Measurements from ENCODE around the gene RAPGEF4. TPM values are rescaled to one million over a fixed set of nuclear protein-coding genes. Genes with fewer than 3 reads are reported as not detected.

The RAPGEF4 gene
- total and polyA plus RNA-seq, 2 donors (not counting 1 experiment from before 2014, with no cell fraction given), result 0.22 to 0.30 TPM

- intact Hi-C loops (cut with micrococcal nuclease), result no loop called here
- Histone ChIP-seq H3K27ac (ENCODE audit: low read length in 2 of 2) (no peak overlapping the region), H3K79me2 (ENCODE audit: control insufficient read depth, insufficient read depth, low read length) (no peaks in the 10 kb centered on the region), H4K20me1 (ENCODE audit: control insufficient read depth, insufficient read depth, low read length, poor library complexity, severe bottlenecking) (no peaks in the 10 kb centered on the region), H3K4me2 (replicated peaks; ENCODE audit: low read depth, low read length, poor library complexity, severe bottlenecking) (no peak overlapping the region), H3K9ac (ENCODE audit: low read length) (no peak overlapping the region), H3K27me3 (replicated peaks in 1 of 4; ENCODE audit: control extremely low read depth in 1 of 4, control insufficient read depth in 3 of 4, insufficient read depth in 4 of 4, low read length in 3 of 4) (peaks cover 0 to 18% (median 10%) of the 10 kb centered on the region in 4 experiments), H3K4me3 (ENCODE audit: control extremely low read depth in 1 of 5, extremely low read depth in 1 of 5, insufficient read depth in 1 of 5, low read depth in 2 of 5, low read length in 4 of 5) (no peak overlapping the region), H3K4me1 (ENCODE audit: control insufficient read depth in 2 of 2, insufficient read depth in 2 of 2, low read length in 2 of 2) (peaks cover 6 to 8% of the 10 kb centered on the region in 2 donors), H2AFZ (ENCODE audit: insufficient read depth, low read depth, low read length, poor library complexity, severe bottlenecking) (no peak overlapping the region), H3K9me3 (ENCODE audit: control extremely low read depth in 1 of 3, control insufficient read depth in 2 of 3, insufficient read depth in 1 of 3, low read length in 2 of 3) (peaks cover 0 to 6% (median 0%) of the 10 kb centered on the region in 3 donors), H3K36me3 (replicated peaks in 1 of 2; ENCODE audit: control extremely low read depth in 1 of 2, control insufficient read depth in 1 of 2, extremely low read depth in 1 of 2, insufficient read depth in 2 of 2, low read length in 1 of 2) (no peaks in the 10 kb centered on the region)
- Mint-ChIP-seq H3K27me3 (peaks cover 38% of the 10 kb centered on the region), H3K27ac (no peak overlapping the region), H3K9me3 (ENCODE audit: insufficient read depth) (peaks cover 3% of the 10 kb centered on the region), H3K4me3 (no peak overlapping the region), H3K4me1 (peaks cover 7% of the 10 kb centered on the region)
- DNase-seq (no peak), ATAC-seq (ENCODE audit: low read depth) (no peak)
- POLR2A ChIA-PET, result no interaction called here
- 100% methylated on average over 2 of the region's 5 CpGs for WGBS (ENCODE audit: insufficient coverage)
- CTCF ChIA-PET, result no interaction called here
- TF ChIP-seq EZH2 (IDR thresholded peaks at IDR 0.05; ENCODE audit: borderline replicate concordance, insufficient read depth, low read depth, low read length, poor library complexity, severe bottlenecking) (no peak), CTCF (IDR thresholded peaks at IDR 0.05) (no peak)
Observed at GRCh38 chr2:172740856-172741255, 5.2 kb downstream of the RAPGEF4 start.

GRCh38 chr2:172742931-172743540 is 7.4 kb downstream of the RAPGEF4 start:
- ChIA-PET POLR2A (no interaction called here), CTCF (no interaction called here)
- Mint-ChIP-seq H3K27me3 (peaks cover 26% of the 10 kb centered on the region), H3K4me1 (no peaks in the 10 kb centered on the region), H3K9me3 (ENCODE audit: insufficient read depth) (peaks cover 3% of the 10 kb centered on the region), H3K4me3 (no peak overlapping the region), H3K27ac (no peak overlapping the region)
- Histone ChIP-seq H3K4me1 (ENCODE audit: control insufficient read depth in 2 of 2, insufficient read depth in 2 of 2, low read length in 2 of 2) (no peaks in the 10 kb centered on the region), H4K20me1 (ENCODE audit: control insufficient read depth, insufficient read depth, low read length, poor library complexity, severe bottlenecking) (no peaks in the 10 kb centered on the region), H3K27ac (ENCODE audit: low read length in 2 of 2) (no peak overlapping the region), H3K79me2 (ENCODE audit: control insufficient read depth, insufficient read depth, low read length) (no peaks in the 10 kb centered on the region), H3K4me2 (replicated peaks; ENCODE audit: low read depth, low read length, poor library complexity, severe bottlenecking) (no peak overlapping the region), H3K9ac (ENCODE audit: low read length) (no peak overlapping the region), H3K27me3 (replicated peaks in 1 of 4; ENCODE audit: control extremely low read depth in 1 of 4, control insufficient read depth in 3 of 4, insufficient read depth in 4 of 4, low read length in 3 of 4) (peaks cover 0 to 6% (median 0%) of the 10 kb centered on the region in 4 experiments), H3K9me3 (ENCODE audit: control extremely low read depth in 1 of 3, control insufficient read depth in 2 of 3, insufficient read depth in 1 of 3, low read length in 2 of 3) (peaks cover 0 to 6% (median 0%) of the 10 kb centered on the region in 3 donors), H3K36me3 (replicated peaks in 1 of 2; ENCODE audit: control extremely low read depth in 1 of 2, control insufficient read depth in 1 of 2, extremely low read depth in 1 of 2, insufficient read depth in 2 of 2, low read length in 1 of 2) (no peaks in the 10 kb centered on the region), H2AFZ (ENCODE audit: insufficient read depth, low read depth, low read length, poor library complexity, severe bottlenecking) (no peak overlapping the region), H3K4me3 (ENCODE audit: control extremely low read depth in 1 of 5, extremely low read depth in 1 of 5, insufficient read depth in 1 of 5, low read depth in 2 of 5, low read length in 4 of 5) (no peak overlapping the region)
- TF ChIP-seq CTCF (IDR thresholded peaks at IDR 0.05), result no peak
- no peak for TF ChIP-seq EZH2 (IDR thresholded peaks at IDR 0.05; ENCODE audit: borderline replicate concordance, insufficient read depth, low read depth, low read length, poor library complexity, severe bottlenecking)
- intact Hi-C loops (cut with micrococcal nuclease), result no loop called here
- DNase-seq, result no peak
- no peak for ATAC-seq (ENCODE audit: low read depth)
- 93% methylated on average over 7 of the region's 9 CpGs for WGBS (ENCODE audit: insufficient coverage)

Data from B cell (primary cell).